CD4-positive, alpha-beta T cell treated with Interleukin-6 for 4 hours (primary cell): ENCODE results near the gene MMP28.

Experiments
- DNase-seq: peaks from one replicate; pipeline ENCODE4 v3.0.0-alpha.2; 2020; ENCODE audit warnings: mixed read lengths

MMP28 gene

GRCh38 chr17:35797918-35798317, 2.5 kb upstream of the MMP28 start:
- DNase-seq = no peak

GRCh38 chr17:35797370-35797769, 1.9 kb upstream of the MMP28 start:
- no peak for DNase-seq

DNA sequence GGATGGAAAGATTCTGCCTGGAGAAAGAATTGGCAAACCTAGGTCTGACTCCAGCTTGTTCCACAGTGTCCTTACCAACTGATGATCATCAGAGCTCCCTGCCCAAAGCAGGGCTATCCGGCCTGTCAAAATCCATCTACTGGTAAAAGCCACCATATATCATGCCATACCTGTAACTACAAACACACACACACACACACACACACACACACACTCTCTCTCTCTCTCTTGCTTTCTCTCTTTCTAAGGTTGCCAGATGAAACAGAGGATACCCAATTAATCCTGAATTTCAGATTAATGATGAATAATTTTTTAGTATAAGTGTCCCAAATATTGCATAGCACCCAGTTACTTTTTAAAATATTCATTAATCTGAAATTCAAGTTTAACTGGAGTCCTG, 1.5 kb upstream of the MMP28 start:
- no peak for DNase-seq

- no peak for DNase-seq
Measured at GRCh38 chr17:35795871-35796265, 427 bp upstream of the MMP28 start.

- no peak for DNase-seq
Measured at GRCh38 chr17:35793257-35793656, 2.2 kb downstream of the MMP28 start.

DNA sequence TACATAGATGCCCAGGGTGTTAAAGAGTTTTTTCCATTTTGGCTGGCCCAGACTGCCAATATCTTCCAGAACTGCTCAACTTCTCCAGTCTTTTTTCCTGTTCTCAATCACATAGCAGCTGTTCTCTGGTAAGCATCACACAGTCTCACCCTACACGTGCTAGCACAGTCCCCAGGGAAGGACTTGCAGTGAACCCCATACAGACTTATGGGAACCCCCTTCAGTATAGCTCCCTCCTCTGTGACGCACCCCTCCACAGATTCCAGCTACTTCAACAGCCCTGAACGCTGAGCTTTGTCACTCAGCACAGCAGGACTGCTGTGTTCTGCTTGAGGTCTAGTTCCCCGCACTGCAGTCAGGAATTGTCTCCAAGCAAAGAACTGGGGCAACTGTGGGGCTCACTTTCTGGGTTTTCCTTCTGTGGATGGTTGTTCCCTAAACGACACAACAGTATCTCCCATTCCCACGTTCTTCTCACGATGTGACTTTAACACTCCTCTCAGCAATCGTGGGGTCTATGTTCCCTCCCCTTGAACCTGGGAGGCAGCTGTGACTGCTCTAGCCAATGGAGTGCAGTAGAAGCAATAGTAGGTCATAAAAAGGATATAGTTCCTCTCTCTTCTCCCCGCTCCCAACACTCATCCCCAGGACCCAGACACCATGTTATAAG, 3.6 kb downstream of the MMP28 start:
- no peak for DNase-seq

- no peak for DNase-seq
Measured at GRCh38 chr17:35790841-35791240, 4.6 kb downstream of the MMP28 start.

DNA sequence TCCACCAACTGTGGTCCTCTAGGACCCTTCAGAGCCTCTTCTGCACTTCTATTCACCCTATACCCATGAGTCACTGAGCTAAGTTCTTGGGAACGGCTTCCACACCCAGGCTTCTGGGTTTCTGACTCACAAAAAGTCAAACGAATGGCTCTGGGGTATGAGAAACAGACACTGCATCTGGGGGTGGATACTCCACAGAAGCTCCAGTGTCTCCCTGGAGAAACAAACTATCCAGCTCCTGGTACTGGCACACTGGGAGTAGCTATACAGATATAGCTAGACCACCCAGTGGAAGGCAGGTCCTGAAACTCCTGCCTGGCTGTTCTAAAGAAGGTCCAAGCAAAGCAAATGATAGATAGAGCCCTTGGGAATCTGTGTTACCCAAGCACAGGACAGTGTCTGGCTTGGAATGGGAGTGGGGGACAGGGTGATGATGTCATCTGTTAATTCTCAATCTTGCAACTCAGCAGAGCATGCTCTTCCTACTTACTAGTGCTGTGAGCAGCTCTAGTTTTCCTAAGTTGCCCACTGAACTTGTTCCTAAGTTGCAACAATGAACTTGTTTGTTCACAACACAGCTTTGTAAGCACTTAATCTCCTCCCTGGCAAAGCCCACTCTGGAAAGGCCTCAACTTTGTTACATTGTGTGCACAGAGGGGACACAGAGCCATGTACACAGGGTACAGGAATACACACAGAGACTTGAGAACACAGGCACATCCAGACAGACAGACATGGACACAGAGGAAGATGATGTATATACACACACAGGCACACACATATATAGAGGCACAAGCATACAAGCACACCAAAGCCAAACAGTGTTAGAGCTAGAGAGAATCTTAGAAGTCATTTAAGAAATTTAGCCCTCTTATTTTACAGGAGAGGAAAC, 6.7 kb downstream of the MMP28 start:
- DNase-seq = no peak

- DNase-seq = no peak
Measured at GRCh38 chr17:35786941-35787432, 8.5 kb downstream of the MMP28 start.

DNA sequence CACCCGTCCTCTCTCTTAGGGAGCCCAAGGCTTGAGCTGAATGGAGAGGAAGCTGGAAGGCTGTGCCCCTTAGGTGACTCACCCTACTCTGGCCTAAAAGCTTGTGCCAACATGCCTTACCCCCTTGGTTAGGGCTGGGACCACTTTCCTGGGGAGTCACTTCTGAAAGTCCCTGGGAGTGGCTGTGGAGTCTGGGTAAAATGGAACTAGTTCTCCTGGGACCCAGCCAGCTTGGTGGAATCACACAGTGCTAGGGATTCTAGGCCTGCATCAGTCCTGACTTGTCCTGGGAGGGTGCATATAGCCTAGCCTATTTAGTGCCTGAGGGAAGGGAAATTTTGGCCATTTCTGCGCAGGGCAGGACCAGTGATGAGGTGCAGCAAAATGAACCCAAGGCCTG, 10.5 kb downstream of the MMP28 start:
- DNase-seq = no peak

GRCh38 chr17:35780950-35781349, 14.5 kb downstream of the MMP28 start:
- DNase-seq = no peak

DNA sequence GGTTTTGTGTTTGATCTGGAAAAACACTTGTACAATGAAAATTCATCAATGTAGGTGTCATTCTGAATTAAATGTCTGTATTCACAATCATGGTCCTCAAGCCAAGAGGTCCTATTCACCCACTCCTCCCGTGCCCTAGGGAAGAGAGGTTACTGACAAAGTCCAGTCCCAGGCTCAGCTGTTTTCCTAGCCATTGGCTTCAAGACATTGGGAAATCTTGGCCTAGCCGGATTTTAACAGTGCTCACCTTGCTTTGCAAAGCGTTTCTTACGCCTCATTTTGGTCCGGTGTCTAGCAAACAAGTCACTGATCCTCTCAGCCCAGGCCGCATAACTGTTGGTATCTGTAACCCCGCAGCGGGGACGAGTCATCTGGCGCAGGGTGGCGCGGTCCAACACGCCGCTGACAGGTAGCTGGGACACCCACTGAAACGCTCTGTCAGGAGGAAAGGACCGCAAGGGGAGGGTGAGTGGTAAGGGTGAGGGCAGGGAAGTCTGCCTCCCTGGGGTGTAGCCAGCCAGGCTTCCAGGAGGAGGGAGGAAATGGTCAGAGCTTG, 16.7 kb downstream of the MMP28 start:
- DNase-seq = no peak

DNA sequence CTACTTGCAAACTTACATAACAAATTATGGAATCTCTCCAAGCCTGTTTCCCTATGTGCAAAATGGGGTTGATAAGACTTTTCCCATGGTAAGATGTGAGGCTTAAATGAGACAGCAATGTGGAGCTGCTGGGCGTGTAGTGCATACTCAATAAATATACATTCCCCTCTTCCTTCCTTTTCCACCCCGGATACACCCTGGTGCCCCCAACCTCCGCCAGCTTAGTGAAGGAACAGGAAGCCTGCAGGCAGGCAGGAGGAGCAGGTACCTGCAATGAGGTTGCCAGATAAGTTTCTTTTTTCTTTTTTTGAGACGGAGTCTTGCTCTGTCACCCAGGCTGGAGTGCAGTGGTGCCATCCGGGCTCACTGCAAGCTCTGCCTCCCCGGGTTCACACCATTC, 19.9 kb downstream of the MMP28 start:
- DNase-seq = no peak

DNA sequence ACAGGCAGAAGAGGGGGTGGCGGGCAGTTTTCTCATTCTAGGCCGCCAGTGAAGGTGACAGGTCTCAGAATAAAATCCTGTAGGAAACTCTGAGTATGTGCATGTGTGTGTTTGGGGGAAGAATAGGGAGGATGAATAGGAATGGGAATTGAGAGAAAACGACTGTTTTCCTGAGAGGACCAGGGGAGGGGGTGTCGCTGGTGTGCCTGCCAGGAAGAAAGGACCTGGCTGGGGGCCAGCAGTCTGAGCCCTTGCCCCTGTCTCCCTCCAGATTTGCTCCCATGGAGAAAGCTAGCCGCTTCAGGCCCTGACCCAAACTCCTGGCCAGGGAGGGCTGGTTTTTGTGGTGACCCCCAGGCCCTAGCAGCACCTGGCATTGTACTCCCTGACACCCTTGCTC, 20.4 kb downstream of the MMP28 start:
- DNase-seq = no peak

- no peak for DNase-seq
Measured at GRCh38 chr17:35774499-35774898, 20.9 kb downstream of the MMP28 start.

DNA sequence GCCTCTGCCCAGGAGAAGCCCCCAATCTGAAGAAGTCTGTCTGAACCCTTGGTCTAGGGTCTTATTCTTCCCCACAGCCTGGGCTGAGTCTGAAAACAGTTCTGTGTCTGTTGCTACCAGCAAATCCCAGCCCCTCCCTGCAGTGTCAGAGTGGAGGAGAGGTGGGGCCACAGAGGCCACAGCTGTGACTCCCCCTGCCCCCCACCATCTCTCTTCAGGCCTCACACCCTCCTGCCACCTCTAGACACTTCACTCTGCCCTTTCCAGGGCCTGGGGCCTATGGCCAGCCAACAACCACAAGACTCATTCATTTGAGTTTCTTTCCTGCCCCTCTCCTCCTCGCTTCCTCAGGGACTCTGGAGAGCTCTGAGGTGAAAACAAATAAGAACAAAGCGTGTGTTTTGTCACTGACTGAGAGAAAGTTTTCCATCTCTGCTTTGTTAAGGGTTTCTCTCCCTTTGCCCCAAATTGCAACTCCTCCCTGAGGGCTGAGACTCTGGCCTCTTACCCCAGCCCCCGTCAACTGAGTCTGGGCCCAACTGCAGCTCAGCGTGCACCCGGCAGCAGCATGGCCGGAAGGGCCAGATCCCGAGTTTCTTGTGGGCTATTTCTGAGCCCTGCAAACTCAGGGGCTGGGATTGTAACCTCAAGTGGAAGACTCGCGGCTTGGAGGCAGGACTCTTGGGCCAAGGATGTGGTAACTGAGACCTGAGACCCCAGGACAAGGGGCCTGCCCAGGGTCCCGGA, 21.6 kb downstream of the MMP28 start:
- no peak for DNase-seq

GRCh38 chr17:35773129-35773528, 22.3 kb downstream of the MMP28 start:
- no peak for DNase-seq

DNA sequence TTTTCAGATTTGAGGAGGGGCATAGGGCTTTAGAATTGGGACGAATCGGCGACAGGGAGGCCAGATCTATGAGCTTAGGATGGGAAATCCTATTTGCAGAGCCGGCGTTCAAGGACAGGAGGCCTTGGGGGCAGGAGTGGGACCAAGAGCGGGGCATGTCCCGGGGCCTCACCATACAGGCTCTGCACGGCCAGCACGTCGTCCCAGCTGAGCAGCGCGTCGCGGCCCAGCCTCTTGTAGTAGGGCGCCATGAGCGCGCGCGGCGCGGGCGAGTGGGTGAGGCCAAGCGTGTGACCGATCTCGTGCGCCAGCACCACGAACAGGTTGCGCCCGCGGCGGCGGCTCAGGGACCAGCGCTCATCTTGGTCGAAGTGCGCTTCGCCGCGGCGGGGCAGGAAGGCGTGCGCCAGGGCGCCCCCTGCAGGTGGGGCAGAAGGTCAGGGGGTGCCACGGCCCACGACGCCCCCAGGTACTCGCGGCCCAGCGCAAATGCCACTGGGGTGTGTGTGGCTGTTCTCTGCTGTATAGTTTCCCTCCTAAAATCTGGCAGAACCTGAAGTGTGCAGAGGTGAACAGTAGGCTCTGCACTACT, 25.4 kb downstream of the MMP28 start:
- DNase-seq = no peak

GRCh38 chr17:35768797-35769196, 26.6 kb downstream of the MMP28 start:
- no peak for DNase-seq

GRCh38 chr17:35766903-35767510, 28.4 kb downstream of the MMP28 start:
- DNase-seq = peak; percentile 58

- no peak for DNase-seq
Measured at GRCh38 chr17:35766489-35766877, 29.0 kb downstream of the MMP28 start.

- DNase-seq = no peak
Measured at GRCh38 chr17:35765756-35766488, 29.5 kb downstream of the MMP28 start.
